ENCODE results near the gene RBM19. TPM values are rescaled to one million over a fixed set of nuclear protein-coding genes. Genes with fewer than 3 reads are reported as not detected.

Gene RBM19
- total and polyA plus RNA-seq, 2 of the 4 experiments (the other 2 are of a cell fraction): 18.7 to 19.2 TPM

- CTCF ChIA-PET: no interaction called here
- Histone ChIP-seq H2AK9ac (replicated peaks; ENCODE audit: low read depth, low read length, poor library complexity) (no peak overlapping the region), H3K9me3 (ENCODE audit: control insufficient read depth, insufficient read depth, low read length) (no peaks in the 10 kb centered on the region), H3K79me1 (ENCODE audit: low read depth in 1 of 2, low read length in 2 of 2) (no peaks in the 10 kb centered on the region), H3K4ac (ENCODE audit: low read depth, low read length) (no peak overlapping the region), H3K27me3 (ENCODE audit: control insufficient read depth, insufficient read depth, low read length) (no peaks in the 10 kb centered on the region), H2AK5ac (ENCODE audit: low read depth, low read length) (no peak overlapping the region), H4K91ac (ENCODE audit: insufficient read depth, low read depth, low read length) (no peak overlapping the region), H4K8ac (ENCODE audit: low read depth in 2 of 2, low read length in 2 of 2) (no peak overlapping the region), H3K4me3 (ENCODE audit: insufficient read depth, low read depth, low read length) (no peak overlapping the region), H3K27ac (ENCODE audit: insufficient read depth, low read length) (no peak overlapping the region), H3K18ac (ENCODE audit: low read depth, low read length) (no peak overlapping the region), H2BK5ac (ENCODE audit: low read depth, low read length, poor library complexity, severe bottlenecking) (no peak overlapping the region), H2BK15ac (ENCODE audit: low read depth, low read length) (no peak overlapping the region), H3K4me2 (ENCODE audit: low read depth, low read length) (no peak overlapping the region), H3K9ac (ENCODE audit: low read depth, low read length) (no peak overlapping the region), H4K20me1 (ENCODE audit: insufficient read depth, low read length) (no peaks in the 10 kb centered on the region), H3K23ac (ENCODE audit: low read depth, low read length) (no peak overlapping the region), H3K4me1 (ENCODE audit: control insufficient read depth, insufficient read depth, low read length) (no peaks in the 10 kb centered on the region), H2AFZ (replicated peaks; ENCODE audit: low read length, poor library complexity) (no peak overlapping the region), H3K14ac (replicated peaks; ENCODE audit: low read depth, low read length) (no peak overlapping the region), H3K9me1 (ENCODE audit: insufficient read depth, low read length) (peaks cover 2% of the 10 kb centered on the region; the same call in 1 of the 2 replicates), H3K36me3 (ENCODE audit: control insufficient read depth, insufficient read depth, low read length) (no peaks in the 10 kb centered on the region; the same call in none of the 2 replicates), H2BK20ac (ENCODE audit: low read depth, low read length) (no peak overlapping the region), H3K56ac (ENCODE audit: extremely low read depth, insufficient read depth, low read length) (no peak overlapping the region), H4K5ac (ENCODE audit: low read depth, low read length) (no peak overlapping the region), H2BK120ac (ENCODE audit: low read depth, low read length) (no peak overlapping the region)
- in situ Hi-C loops (cut with MboI; ENCODE audit: low sequenced_read_pairs): no loop called here
- ATAC-seq (ENCODE audit: low read depth) (no peak), DNase-seq (no peak)
- 100% methylated on average over 2 of the region's 7 CpGs; no CpG with 5 or more reads in 1 of the 2 experiments for WGBS, 2 experiments (ENCODE audit: extremely low coverage in 2 of 2, insufficient read length in 1 of 2)
- dilution Hi-C loops (cut with HindIII; ENCODE audit: low sequenced_read_pairs, unreplicated experiment): no loop called here
- no TSS peak for BruUV-seq (replicated peaks)
- TF ChIP-seq USF2 (IDR thresholded peaks at IDR 0.05; ENCODE audit: low read depth, low read length) (no peak), MAFK (IDR thresholded peaks at IDR 0.05; ENCODE audit: low read depth, low read length) (no peak), MAZ (IDR thresholded peaks at IDR 0.05; ENCODE audit: borderline replicate concordance, low read depth, low read length) (no peak), MXI1 (IDR thresholded peaks at IDR 0.05; ENCODE audit: borderline replicate concordance, low read depth, low read length) (no peak), CTCF (conservative IDR thresholded peaks at IDR 0.05; ENCODE audit: low read depth, low read length) (no peak), POLR2A (IDR thresholded peaks at IDR 0.05; ENCODE audit: low read depth, low read length) (no peak), ELK1 (IDR thresholded peaks at IDR 0.05; ENCODE audit: borderline replicate concordance, low read depth, low read length) (no peak), CEBPB (IDR thresholded peaks at IDR 0.05; ENCODE audit: low read depth, low read length) (no peak), BHLHE40 (IDR thresholded peaks at IDR 0.05; ENCODE audit: low read depth, low read length) (no peak), FOS (IDR thresholded peaks at IDR 0.05; ENCODE audit: low read depth, low read length) (no peak), NFE2L2 (IDR thresholded peaks at IDR 0.05; ENCODE audit: low read depth, low read length) (no peak), CHD1 (IDR thresholded peaks at IDR 0.05; ENCODE audit: low read depth, low read length) (no peak), RCOR1 (IDR thresholded peaks at IDR 0.05; ENCODE audit: insufficient replicate concordance, low read length) (no peak)
- POLR2A ChIA-PET (ENCODE audit: unreplicated experiment): no interaction called here
- intact Hi-C loops (cut with micrococcal nuclease): no loop called here
Observed at GRCh38 chr12:113897406-113897805, 68.7 kb downstream of the RBM19 start.
